Forelimb muscle (tissue), 1 donor: ENCODE data around the gene CYBRD1. TPM values are rescaled to one million over a fixed set of nuclear protein-coding genes. Genes with fewer than 3 reads are reported as not detected.

Experiments
- DNase-seq: peaks from one replicate; pipeline ENCODE4 v3.0.0-alpha.2; 2013; ENCODE audit warnings: low read depth
- polyA plus RNA-seq: library from polyadenylated mRNA; unstranded; fragments of 120-200 nt; gene quantifications from one replicate; pipeline ENCODE4 v1.2.1, GENCODE V29; 2013; ENCODE audit not compliant: insufficient read length

Gene CYBRD1
- polyA plus RNA-seq, 1 donor, result 68.3 TPM

GRCh38 chr2:171553858-171554257 is 31.6 kb downstream of the CYBRD1 start:
- no peak for DNase-seq

DNA sequence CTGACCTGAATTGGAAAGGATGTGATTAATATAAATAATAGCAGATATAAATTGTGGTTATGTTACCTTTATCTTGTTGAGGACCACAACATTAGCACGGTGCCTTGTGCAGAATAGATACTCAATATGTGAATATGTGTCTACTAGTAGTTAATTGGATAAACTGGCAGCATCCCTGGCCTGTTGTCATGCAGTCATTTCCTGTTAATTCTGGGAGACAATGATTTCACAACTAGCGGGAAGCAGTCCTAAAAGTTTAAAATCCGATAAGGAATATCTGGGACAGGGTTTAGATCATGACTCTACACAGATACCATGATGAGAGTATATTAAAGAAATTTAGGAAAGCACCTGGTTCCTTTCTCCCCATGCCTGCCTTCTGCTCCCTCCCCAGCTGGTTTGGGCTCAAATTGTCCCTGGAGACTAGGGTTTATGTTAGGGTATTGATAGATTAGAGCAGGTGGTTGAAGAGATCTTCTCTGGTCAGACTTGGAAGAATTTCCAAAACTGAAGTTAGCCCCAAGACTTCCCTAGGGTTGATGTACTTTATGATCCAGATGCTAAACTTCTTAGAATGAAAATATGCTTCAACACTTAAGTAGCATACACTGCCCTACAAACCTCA is 32.8 kb downstream of the CYBRD1 start:
- DNase-seq, result no peak

DNA sequence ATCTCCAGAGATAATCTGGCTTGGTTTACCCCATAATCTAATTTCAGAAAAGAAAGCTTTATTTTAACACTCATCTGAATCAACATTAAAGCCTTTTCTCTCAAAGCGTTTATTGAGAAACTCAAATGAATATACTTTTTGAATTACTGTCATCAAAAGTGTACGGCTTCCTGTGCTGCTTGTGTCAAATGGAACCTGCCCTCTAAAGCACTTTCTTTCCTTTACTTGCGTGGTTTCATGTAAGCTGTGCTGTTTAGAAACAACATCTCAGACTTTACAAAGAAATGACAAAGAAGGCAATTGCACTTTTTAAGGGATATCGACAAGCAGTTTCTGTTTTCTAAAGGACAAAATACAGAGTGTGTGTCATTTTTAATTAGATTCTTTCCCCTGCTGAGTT is 35.1 kb downstream of the CYBRD1 start:
- no peak for DNase-seq

DNA sequence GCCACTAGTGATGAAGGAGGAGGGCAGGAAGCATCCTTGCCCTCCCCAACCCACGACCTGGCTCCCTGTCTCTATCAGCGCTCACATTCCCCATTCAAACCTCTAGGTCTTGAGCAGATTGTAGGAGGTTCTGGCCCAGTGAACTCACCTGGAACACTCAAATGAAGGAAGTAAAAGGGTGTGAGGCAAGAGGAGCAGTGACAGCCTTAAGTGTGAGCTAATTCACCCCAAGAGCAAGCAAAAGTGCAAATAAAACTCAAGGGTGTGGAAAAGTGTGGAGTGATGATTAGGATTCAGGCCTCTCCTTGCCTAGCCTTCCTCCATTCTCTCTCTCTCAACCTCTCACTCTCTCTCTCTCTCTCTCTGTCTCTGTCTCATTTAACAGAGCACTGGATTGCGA is 41.0 kb downstream of the CYBRD1 start:
- no peak for DNase-seq

GRCh38 chr2:171564463-171564862 is 42.2 kb downstream of the CYBRD1 start:
- DNase-seq, result no peak

DNA sequence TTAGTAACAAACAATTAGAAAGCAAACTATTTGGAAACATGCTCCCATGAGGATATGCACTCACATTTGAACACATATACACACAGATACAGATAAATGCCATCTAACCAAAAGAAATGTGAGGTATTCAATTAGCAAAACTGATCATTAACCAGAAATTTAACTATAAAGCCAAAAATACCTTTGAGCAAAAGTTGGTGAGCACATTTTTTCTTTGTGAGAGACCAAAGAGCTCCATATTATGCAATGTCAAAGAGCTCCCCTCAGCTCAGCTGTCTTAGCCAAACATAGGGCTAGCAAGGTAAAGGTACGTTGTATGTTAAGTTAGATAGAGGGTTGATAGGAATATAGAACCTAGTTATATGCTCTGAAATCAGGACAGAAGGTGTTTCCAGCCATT is 43.8 kb downstream of the CYBRD1 start:
- DNase-seq, result no peak

DNA sequence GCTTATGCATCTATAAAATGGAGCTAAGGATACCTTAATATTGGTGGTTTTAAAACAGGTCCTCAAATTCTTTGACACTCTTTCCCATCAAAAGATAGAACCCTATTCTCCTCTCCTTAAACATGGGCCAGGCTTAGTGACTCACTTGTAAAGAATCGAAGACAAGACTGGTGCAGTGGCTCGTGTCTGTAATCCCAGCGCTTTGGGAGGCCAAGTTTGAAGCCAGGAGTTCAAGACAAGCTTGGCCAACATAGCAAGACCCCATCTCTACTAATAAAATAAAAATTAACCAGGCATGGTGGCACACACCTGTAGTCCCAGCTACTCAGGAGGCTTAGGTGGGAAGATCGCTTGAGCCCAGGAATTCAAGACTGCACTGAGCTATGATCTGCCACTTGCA is 44.5 kb downstream of the CYBRD1 start:
- DNase-seq, result no peak

DNA sequence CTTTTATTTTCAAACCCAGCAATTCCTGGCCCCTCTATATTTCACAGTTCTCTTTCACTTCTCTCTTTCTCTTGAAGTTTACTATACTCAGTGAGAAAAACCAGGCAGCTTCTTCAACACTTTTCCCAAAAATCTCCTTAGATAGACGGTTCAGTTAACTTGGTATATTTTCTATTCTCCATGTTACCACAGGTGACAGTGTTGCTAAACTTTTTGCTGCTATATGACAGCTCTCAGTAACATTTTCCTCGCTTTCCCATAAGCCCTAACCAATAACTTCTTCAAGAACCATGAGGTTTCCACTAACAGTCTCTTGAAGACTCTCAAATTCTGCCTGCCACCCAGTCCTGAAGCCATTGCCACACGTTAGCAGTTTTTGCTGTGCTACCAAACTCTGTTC is 45.8 kb downstream of the CYBRD1 start:
- DNase-seq, result no peak

DNA sequence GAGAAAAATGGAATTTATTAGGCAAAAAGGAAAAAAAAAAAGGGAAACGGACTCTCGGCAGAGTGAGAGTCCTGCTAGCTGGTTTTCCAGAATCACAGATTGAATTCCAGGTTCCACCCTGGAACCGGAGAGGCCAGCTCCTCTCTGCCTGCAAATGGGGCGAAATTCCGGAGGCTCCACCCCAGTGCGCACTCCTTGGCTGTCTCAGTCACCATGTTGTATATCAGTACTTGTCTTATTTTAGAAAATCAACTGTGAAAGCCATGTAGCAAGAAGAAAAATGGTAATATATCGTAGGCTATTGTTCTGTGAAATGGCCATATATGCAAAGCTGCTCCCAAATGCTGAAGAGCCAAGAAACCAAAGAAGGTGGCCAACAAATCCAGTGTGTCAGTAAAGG is 49.4 kb downstream of the CYBRD1 start:
- no peak for DNase-seq

DNA sequence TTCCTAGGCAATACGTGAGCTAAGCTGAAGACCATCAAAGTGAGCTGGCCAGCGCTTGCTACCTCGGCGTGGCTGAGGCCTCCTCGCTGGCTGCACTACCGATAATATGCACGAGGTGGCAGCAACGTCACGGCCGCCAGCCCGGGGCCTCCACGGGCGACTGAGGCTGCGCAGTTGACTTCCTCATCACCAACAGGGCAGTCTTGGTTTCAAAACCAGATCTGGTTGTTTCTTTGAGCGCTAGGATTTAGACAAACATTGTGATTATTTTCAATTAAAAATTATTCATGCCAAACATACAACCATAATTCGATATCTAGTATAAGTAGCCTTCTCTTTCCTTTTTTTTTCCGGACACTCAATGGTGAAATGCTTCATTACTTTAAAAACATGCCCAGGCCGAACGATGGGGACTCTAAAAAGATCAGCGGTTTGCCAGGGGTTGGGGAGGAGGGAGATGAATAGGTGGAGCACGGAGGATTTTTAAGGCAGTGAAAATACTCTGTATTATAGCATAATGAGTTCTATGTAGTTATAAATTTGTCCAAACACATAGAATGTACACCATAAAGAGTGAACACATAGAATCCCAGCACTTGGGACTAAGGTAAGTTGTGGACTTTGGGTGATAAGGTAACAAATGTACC is 52.0 kb downstream of the CYBRD1 start:
- DNase-seq, result peak; percentile 22

DNA sequence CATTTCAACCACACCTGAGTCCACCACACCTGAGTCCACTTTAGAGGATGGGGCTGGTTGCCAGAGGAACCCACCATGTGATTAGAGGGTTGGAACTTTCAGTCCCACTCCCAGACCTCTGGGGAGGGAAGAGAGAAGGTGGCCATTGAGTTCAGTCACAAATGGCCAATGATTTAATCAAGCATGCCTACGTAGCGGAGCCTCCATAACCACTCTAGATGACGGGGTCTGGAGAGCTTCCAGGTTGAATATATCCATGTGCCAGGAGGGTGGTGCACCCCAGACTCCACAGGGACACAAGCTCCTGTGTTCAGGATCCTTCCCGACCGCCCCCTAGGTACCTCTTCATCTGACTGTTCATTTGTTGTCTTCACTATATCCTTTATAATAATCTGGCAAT is 53.3 kb downstream of the CYBRD1 start:
- no peak for DNase-seq

- no peak for DNase-seq
Observed at GRCh38 chr2:171578127-171578803, 56.0 kb downstream of the CYBRD1 start.

GRCh38 chr2:171579481-171579880 is 57.2 kb downstream of the CYBRD1 start:
- DNase-seq, result no peak

GRCh38 chr2:171583566-171583965 is 61.3 kb downstream of the CYBRD1 start:
- no peak for DNase-seq

GRCh38 chr2:171584001-171584400 is 61.7 kb downstream of the CYBRD1 start:
- DNase-seq, result no peak

GRCh38 chr2:171587132-171587531 is 64.9 kb downstream of the CYBRD1 start:
- no peak for DNase-seq

GRCh38 chr2:171587567-171587966 is 65.3 kb downstream of the CYBRD1 start:
- DNase-seq, result no peak

GRCh38 chr2:171590116-171590515 is 67.8 kb downstream of the CYBRD1 start:
- no peak for DNase-seq

GRCh38 chr2:171592036-171592555 is 69.8 kb downstream of the CYBRD1 start:
- DNase-seq, result no peak

- DNase-seq, result no peak
Observed at GRCh38 chr2:171595456-171595855, 73.2 kb downstream of the CYBRD1 start.

GRCh38 chr2:171595896-171596295 is 73.6 kb downstream of the CYBRD1 start:
- DNase-seq, result no peak

GRCh38 chr2:171598713-171599319 is 76.5 kb downstream of the CYBRD1 start:
- no peak for DNase-seq

DNA sequence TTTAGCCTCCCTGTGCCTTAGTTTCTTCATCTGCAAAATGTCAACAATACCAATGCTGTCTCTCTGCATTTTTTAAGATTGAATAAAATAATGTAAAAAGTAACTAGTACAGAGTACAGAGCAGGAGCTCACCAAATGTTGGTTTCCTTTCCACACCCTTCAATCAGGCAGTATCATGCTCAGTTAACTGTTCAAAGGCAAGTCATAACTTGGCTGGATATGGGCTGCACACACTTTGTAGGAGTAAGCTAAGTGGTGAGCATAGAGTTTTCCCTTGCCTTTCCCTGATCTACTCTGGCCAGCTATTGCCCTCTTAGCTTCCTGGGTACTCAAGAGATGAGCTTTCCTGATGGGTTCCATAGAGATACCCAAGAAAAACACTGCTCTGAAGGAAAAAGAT is 77.9 kb downstream of the CYBRD1 start:
- no peak for DNase-seq
